ENCODE results near the gene SLC35G1.

SLC35G1 gene

DNA sequence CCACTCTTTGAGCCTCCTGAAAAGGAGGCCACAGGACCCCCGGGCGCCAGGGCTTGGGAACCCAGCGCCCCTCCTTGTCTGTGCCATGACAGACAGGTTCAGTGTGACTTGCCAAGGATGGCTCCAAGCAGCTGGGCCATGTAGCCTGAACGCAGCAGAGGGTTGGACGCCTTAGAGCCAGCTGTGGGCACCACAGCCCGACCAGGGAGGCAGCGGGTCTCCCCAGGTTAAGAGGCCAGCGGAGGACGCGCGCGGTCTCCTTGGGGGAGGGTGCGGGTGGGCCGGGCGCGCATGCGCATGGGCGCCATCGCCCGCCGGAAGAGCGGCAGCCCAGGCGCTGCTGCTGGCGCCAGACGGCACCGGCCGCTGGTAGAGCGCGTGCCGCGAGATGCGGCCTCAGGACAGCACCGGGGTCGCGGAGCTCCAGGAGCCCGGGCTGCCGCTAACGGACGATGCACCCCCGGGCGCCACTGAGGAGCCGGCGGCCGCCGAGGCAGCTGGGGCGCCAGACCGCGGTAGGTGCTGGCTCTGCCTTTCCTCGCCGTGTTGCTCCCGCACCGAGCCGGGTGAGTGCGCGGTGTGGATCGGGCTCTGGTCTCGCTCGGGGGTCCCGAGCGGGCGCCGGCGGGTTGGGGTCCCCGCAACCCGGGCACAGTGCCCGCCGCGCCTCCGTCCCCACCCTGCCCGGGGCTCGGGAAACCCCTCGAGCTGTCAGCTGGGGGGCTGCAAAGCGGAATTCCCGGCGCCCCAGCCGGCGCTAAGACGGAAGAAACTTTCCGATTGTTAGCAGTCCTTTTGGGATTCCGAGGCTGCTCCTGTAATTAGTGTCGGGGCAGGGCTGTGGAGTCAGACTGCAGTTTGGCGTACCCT lies at the start of gene SLC35G1:
Gene SLC35G1, plus strand, starts transcription at position 333 of the 870 bp plus-strand sequence. Its CDS starts 56 bp downstream, at position 389.
- in situ Hi-C loops (cut with HindIII; ENCODE audit: low pct_ligation_motif_present, low pct_unique_long_range_greater_than_20kb, low sequenced_read_pairs): no loop called here
- peak; percentile 75 for DNase-seq

DNA sequence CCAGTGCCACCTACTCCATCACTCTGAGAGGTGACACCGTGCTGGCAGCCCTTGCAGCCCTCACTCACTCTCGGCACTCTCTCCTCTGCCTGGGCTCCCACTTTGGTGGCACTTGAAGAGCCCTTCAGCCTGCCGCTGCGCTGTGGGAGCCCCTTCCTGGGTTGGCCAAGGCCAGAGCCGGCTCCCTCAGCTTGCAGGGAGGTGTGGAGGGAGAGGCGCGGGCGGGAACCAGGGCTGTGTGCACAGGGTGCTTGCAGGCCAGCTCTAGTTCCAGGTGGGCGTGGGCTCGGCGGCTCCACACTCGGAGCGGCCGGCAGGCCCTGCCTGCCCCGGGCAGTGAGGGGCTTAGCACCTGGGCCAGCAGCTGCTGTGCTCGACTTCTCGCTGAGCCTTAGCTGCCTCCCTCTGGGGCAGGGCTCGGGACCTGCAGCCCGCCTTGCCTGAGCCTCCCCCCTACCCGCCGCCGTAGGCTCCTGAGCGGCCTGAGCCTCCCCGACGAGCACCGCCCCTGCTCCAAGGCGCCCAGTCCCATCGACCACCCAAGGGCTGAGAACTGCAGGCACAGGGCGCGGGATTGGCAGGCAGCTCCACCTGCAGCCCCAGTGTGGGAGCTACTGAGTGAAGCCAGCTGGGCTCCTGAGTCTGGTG lies 48.7 kb upstream of the SLC35G1 start:
- in situ Hi-C loops (cut with HindIII; ENCODE audit: low pct_ligation_motif_present, low pct_unique_long_range_greater_than_20kb, low sequenced_read_pairs): no loop called here
- DNase-seq: no peak

DNA sequence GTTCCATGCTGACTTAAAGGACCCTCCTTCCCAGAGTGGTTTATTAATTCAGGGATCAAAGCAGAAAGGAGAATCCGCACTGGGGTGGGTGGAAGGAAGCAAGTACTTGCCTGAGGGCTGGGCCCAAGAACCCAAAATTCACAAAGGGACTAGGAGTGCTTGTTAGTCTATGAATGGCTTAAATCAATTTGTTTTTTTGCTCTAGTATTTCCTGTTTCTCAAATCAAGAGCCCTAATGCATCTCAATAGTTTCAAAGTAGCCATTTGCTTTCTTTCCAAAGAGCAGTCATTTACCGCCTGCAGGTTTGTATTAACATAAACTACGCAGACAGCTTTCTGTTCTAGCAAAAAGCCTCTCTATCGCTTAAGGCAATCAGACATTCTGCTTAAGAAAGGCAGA lies 44.2 kb upstream of the SLC35G1 start:
- in situ Hi-C loops (cut with HindIII; ENCODE audit: low pct_ligation_motif_present, low pct_unique_long_range_greater_than_20kb, low sequenced_read_pairs): no loop called here
- DNase-seq: no peak

DNA sequence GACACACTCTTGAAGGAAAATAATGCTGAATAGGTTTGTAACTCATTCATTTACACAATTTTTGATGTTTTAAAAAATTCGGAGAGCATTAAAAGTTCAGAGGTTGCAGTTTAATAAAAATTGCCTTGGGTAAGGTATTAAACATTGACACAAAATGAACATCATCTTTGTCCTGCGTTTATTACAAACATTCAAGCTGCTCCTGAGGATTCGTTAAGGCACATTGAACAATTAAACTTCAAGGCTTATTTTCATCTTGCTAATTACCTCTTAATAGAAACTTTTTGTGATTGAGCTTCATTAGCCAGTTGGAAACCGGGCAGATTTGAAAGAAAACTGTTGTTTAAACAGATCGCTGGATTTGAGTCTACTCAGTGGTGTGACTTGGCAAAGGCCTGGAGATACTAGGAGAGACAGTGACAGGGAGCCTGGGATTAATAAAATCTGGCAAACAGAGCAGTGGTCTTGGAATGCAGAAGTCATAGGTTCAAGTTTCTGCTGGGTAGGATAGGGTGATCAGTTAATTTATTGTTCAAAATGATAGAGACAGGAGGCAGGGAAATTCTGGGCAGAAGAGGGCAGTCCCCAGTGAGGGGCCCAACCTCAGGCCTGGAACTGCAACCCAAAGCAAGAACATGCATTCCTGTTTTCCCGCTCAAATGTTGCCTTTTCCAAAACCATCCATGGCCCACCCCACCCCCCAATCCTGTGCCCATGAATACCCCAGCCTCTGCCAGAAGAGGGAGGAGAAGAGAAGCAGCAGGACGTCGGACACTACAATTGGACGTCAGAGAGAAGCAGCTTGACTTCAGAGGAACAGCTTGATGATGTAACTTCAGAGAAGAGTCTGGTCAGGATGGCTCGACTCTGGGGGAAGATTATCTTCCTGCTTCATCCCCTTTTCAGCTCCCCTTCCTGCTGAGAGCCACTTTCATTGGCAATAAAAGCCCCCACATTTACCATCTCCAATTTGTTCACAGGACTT lies 43.5 kb upstream of the SLC35G1 start:
- in situ Hi-C loops (cut with HindIII; ENCODE audit: low pct_ligation_motif_present, low pct_unique_long_range_greater_than_20kb, low sequenced_read_pairs): loop anchor here (25.0 kb wide), 1 partner anchor 88 kb away; the partner anchor contains the start of gene LGI1
- no peak for DNase-seq

DNA sequence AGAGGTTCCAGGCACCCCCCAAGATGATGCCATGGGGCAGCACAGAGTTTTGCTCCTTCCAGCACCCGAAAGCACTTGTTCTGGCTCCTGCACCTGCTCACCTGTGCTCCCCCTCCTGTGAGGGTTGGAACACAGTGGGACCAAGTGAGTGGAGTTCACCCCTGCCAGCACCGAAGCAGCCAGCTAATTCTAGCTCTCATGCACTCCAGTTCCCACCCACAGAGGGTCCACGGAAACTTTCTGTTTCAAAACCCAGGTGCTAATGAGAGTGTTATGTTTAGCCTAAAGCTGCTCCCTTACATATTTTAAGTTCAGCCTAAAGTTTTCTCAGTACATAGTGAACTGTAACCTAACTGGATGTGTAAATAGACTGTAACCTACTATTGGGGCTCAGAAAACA lies 42.6 kb upstream of the SLC35G1 start:
- DNase-seq: no peak
- in situ Hi-C loops (cut with HindIII; ENCODE audit: low pct_ligation_motif_present, low pct_unique_long_range_greater_than_20kb, low sequenced_read_pairs): loop anchor here (25.0 kb wide), 1 partner anchor 89 kb away; the partner anchor contains the start of gene LGI1

DNA sequence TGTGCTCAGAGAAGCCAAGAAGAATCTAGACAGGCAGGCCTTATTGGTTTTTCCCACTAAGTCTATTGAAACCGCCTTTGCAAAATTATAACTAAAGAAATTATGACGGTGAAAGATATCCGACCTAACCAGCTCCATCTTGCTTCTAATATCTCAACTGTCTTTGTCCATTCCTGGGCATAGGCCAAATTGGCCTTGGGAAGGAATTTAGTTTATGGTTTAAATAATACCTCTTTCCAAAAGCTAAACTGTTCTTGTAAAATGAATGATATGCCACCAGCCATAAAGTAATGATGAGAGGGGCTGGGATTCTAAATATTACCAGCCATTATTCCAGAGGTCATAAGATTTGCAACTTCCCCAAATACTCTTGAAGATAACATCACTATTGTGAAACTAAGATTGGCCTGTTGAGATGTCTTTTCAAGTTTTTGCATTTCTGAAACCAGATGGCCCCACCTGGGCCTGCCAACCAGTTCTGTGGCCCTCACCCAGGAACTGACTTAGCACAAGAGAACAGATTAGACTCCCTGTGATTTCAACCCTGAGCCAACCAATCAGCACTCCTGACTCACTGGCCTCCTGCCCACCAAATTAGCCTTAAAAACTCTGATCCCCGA lies 41.2 kb upstream of the SLC35G1 start:
- in situ Hi-C loops (cut with HindIII; ENCODE audit: low pct_ligation_motif_present, low pct_unique_long_range_greater_than_20kb, low sequenced_read_pairs): loop anchor here (25.0 kb wide), 1 partner anchor 90 kb away; the partner anchor contains the start of gene LGI1
- no peak for DNase-seq

- DNase-seq: no peak
- in situ Hi-C loops (cut with HindIII; ENCODE audit: low pct_ligation_motif_present, low pct_unique_long_range_greater_than_20kb, low sequenced_read_pairs): loop anchor here (25.0 kb wide), 1 partner anchor 93 kb away; the partner anchor contains the start of gene LGI1
Observed at GRCh38 chr10:93854975-93855374, 38.8 kb upstream of the SLC35G1 start.

DNA sequence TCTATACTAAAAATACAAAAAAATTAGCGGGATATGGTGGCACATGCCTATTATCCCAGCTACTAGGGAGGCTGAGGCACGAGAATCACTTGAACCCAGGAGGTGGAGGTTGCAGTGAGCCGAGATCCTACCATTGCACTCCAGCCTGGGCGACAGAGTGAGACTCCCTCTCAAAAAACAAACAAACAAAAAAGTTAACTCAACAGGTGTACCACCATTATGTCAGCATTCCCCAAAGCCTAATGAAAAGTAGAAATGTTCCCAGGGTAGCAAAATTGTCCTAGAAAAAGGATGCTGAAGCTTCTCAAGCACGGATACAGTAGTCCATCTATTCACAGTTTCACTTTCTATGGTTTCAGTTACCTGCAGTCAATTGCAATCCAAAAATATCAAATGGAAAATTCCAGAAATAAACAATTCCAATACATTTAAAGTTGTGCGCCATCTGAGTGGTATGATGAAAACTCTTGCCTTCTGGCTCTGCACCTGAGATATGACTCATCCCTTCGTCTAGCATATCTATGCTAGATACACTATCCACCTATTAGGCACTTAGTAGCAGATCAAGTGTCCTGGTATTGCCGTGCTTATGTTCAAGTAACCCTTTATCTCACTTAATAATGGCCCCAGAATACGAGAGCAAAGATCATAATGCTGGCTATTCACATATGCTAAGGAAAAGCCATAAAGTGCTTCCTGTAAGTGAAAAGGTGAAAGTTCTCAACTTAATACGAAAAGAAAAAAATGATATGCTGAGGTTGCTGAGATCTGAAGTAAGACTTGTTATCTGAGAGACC lies 37.2 kb upstream of the SLC35G1 start:
- in situ Hi-C loops (cut with HindIII; ENCODE audit: low pct_ligation_motif_present, low pct_unique_long_range_greater_than_20kb, low sequenced_read_pairs): loop anchor here (25.0 kb wide), 1 partner anchor 94 kb away; the partner anchor contains the start of gene LGI1
- DNase-seq: no peak

- peak; percentile 14 for DNase-seq
- in situ Hi-C loops (cut with HindIII; ENCODE audit: low pct_ligation_motif_present, low pct_unique_long_range_greater_than_20kb, low sequenced_read_pairs): loop anchor here (25.0 kb wide), 1 partner anchor 97 kb away; the partner anchor contains the start of gene LGI1
Observed at GRCh38 chr10:93859049-93859655, 34.6 kb upstream of the SLC35G1 start.

- no peak for DNase-seq
- in situ Hi-C loops (cut with HindIII; ENCODE audit: low pct_ligation_motif_present, low pct_unique_long_range_greater_than_20kb, low sequenced_read_pairs): loop anchor here (25.0 kb wide), 1 partner anchor 100 kb away; the partner anchor contains the start of gene LGI1
Observed at GRCh38 chr10:93861825-93862224, 32.0 kb upstream of the SLC35G1 start.

DNA sequence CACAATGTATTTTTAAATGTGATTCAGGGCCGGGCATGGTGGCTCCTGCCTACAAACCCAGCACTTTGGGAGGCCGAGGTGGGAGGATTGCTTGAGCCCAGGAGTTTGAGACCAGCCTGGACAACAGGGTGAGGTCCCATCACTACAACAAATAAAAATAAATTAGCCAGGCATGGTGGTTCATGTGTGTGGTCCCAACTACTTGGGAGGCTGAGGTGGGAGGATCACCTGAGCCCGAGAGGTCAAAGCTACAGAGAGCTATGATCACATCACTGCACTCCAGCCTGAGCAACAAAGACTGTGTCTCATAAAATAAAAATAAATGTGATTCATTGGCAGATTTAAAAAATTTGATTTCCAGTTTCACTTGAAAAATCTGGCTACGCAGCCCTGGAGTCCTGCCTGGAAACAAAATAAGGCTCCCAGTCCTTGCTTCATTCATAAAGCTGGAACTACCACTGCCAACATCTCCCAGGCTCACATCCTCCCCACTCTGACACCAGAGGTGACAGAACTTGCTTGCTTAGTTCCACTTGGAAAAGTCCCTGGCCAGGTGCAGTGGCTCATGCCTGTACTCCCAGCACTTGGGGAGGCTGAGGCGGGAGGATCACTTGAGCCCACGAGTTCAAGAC lies 27.9 kb upstream of the SLC35G1 start:
- in situ Hi-C loops (cut with HindIII; ENCODE audit: low pct_ligation_motif_present, low pct_unique_long_range_greater_than_20kb, low sequenced_read_pairs): loop anchor here (25.0 kb wide), 1 partner anchor 104 kb away; the partner anchor contains the start of gene LGI1

DNA sequence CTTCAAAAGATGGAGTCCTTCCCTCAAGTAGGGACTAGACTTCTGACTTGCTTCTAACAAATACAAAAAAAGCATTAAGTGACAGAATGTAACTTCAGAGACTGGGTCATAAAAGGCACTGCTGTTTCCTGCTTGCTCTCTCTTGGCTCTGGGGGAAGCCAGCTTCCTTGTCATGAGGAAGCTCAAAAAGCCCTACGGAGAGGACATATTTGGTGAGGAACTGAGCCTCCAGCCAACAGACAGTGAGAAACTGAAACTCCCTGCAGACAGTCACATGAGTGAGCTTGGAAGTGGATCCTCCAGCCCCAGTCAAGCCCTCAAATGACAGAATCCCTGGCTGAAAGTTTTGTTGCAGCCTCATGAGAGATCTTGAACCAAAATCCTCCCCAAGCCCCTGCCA lies 26.3 kb upstream of the SLC35G1 start:
- DNase-seq: no peak
- in situ Hi-C loops (cut with HindIII; ENCODE audit: low pct_ligation_motif_present, low pct_unique_long_range_greater_than_20kb, low sequenced_read_pairs): loop anchor here (25.0 kb wide), 1 partner anchor 105 kb away; the partner anchor contains the start of gene LGI1

More for the DNA sequence above, 27.9 kb upstream of the SLC35G1 start:
- no peak for DNase-seq

DNA sequence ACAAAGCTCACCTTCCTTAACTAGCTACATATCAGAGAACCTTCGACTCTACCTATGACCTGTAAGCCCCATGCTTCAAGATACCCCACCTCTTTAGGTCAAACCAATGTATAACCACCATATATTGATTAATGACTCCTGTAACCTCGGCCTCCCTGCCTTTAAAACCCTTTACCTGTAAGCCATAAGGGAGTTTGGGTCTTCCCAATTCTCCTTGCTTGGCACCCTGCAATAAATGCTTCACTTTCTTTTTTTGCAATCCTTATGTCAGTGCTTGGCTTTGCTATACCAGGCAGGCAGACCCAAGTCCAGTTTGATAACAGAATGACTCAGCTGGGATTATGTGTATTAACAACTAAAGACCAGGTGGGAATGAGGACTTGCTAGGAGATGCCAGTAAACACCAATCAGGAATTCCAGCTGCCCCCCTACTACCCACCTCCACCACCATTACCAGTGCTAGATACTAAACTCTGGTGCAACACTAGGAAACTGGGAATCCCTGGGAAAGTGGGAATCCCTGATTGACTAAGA lies 22.0 kb upstream of the SLC35G1 start:
- in situ Hi-C loops (cut with HindIII; ENCODE audit: low pct_ligation_motif_present, low pct_unique_long_range_greater_than_20kb, low sequenced_read_pairs): loop anchor here (25.0 kb wide), 1 partner anchor 109 kb away; the partner anchor contains the start of gene LGI1
- DNase-seq: no peak

GRCh38 chr10:93872375-93873158 lies 21.2 kb upstream of the SLC35G1 start:
- no peak for DNase-seq
- in situ Hi-C loops (cut with HindIII; ENCODE audit: low pct_ligation_motif_present, low pct_unique_long_range_greater_than_20kb, low sequenced_read_pairs): loop anchor here (25.0 kb wide), 1 partner anchor 110 kb away; the partner anchor contains the start of gene LGI1
